ENCODE results near the gene FAM151A. TPM values are rescaled to one million over a fixed set of nuclear protein-coding genes. Genes with fewer than 3 reads are reported as not detected.

The FAM151A gene
- polyA plus RNA-seq, 3 donors from 2014 or later, result not detected

DNA sequence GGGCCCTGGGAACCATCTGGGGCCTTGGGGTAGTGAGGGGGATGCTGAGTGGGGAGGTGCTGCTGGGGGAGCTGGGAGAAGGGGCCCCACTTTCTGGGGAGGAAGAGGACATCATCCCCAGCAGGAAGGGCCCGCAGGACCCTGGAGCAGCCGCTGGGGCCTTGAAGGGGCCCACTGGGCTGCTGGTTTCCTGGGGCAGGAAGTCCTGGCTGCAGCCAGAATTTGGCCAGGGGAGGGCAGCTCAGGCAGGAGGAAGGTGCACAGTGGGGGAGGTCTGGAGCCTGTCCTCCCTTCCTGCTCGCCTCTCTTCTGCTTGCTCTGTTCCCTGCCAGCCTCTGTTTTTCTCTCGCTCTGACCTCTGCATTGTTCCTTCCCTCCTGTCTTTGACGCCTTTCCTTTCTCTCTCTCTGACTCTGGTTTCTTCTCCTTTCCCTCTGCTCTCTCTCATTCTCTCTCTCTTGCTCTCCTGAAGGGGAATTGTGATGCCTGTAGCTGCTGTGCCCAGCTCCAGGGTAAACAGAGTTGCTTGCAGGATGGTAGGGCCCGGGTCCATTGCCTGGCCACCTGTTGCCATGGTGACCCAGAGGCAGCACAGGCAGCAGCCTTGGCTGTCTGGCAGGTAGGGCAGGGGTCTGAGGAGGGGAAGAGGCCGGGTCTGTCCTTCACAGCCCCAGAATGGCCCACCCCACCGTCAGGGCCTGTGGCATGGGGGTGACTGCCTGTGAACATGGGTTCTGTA, 51.4 kb downstream of the FAM151A start:
- H3K4me3 Mint-ChIP-seq, result no peak overlapping the region
- no peaks in the 10 kb centered on the region for H3K9me3 Mint-ChIP-seq
- peaks cover 0 to 9% of the 10 kb centered on the region in 2 donors for H3K4me1 Mint-ChIP-seq
- no peak overlapping the region for H3K27ac Mint-ChIP-seq
- no peaks in the 10 kb centered on the region for H3K36me3 Mint-ChIP-seq
- H3K27me3 Mint-ChIP-seq (ENCODE audit: low read depth in 3 of 3), result peaks cover 0 to 3% (median 2%) of the 10 kb centered on the region in 3 donors
- no peak for DNase-seq

DNA sequence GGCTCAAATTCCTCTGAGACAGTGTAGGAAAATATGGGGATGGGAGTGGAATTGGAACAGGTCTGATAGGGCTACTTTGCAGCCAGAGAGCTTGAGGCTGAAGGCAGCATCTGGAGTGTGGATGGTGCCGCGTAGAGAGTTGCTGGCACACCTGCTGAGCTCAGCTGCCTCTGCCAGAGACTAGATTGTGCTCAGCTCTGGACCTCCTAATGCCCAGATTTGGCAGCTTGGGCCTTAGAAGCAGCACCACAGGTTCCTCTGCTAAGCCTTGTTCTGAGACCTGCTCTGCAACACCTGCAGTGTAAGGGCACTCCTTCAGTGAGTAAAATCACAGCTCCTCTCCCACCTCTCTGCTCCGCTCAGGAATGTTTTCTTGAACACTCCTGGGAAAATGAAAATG, 52.0 kb downstream of the FAM151A start:
- H3K4me1 Mint-ChIP-seq, result peaks cover 0 to 9% of the 10 kb centered on the region in 2 donors
- H3K27ac Mint-ChIP-seq, result no peak overlapping the region
- H3K36me3 Mint-ChIP-seq, result no peaks in the 10 kb centered on the region
- DNase-seq, result no peak
- no peaks in the 10 kb centered on the region for H3K9me3 Mint-ChIP-seq
- H3K27me3 Mint-ChIP-seq (ENCODE audit: low read depth in 3 of 3), result peaks cover 0 to 3% (median 2%) of the 10 kb centered on the region in 3 donors
- no peak overlapping the region for H3K4me3 Mint-ChIP-seq

DNA sequence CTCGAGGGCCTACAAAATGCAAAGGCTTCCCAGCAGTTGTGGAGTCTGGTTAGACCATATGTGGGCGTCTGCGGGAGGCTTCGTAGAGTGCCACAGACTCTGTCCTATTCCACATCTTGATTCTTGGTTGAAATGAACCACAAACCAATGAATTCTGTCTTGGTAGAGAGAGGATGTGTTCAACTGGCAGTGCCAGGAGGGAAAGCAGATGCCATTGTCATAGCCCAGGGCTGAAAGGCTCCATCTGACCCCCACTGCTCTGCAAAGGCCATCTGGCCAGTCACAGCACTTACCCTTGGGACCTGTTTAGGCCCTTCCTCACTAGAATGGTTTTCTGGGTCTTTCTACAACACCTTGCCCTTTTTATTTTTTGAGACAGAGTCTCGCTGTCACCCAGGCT, 53.2 kb downstream of the FAM151A start:
- Mint-ChIP-seq H3K4me3 (no peak overlapping the region), H3K27ac (no peak overlapping the region), H3K27me3 (ENCODE audit: low read depth in 3 of 3) (peaks cover 2% of the 10 kb centered on the region in 3 donors), H3K36me3 (no peaks in the 10 kb centered on the region), H3K9me3 (no peaks in the 10 kb centered on the region), H3K4me1 (peaks cover 0 to 9% of the 10 kb centered on the region in 2 donors)
- no peak for DNase-seq

DNA sequence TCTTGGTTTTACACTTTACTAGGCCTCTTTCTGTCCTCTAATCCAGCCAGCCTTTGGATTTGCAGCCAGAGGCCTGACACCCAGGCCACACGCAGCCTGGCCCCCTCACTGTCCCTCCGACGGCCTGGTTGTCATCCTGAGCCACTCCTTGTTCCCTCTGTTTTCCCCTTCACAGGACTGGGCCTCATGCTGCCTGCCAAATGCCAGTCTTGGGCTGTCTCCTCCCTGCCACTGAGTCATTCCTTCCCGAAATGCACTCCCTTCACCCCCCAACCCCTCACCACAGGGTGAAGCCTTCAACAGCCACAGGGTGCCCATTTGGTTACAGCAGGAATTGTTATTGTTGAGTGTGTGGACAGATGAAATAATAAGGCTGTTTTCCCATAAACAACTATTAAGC, 54.0 kb downstream of the FAM151A start:
- no peak overlapping the region for H3K4me3 Mint-ChIP-seq
- DNase-seq, result no peak
- H3K36me3 Mint-ChIP-seq, result no peaks in the 10 kb centered on the region
- no peaks in the 10 kb centered on the region for H3K9me3 Mint-ChIP-seq
- no peak overlapping the region for H3K27ac Mint-ChIP-seq
- H3K27me3 Mint-ChIP-seq (ENCODE audit: low read depth in 3 of 3), result peaks cover 2 to 7% (median 2%) of the 10 kb centered on the region in 3 donors
- peaks cover 0 to 9% of the 10 kb centered on the region in 2 donors for H3K4me1 Mint-ChIP-seq

DNA sequence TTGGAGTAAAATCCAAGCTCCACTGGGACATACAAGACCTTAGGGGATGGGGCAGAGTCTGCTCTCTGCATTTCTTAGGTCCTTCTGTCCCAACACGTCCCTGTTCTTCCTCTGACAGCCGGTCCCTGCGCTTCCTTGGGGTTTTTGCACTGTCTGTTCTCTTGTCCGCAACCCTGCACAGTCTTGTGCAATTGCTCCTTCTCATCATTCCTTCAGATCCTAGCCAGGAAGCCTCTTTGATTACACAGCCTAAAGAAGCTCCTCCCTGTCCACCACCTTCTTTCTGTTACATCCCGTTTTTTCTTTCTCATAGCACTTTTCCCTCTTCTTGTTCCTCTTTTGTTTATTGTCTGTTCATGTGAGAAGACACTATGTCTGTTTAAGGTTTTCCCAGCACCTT, 55.4 kb downstream of the FAM151A start:
- Mint-ChIP-seq H3K27me3 (ENCODE audit: low read depth in 3 of 3) (peaks cover 2 to 7% (median 2%) of the 10 kb centered on the region in 3 donors), H3K27ac (no peak overlapping the region), H3K4me3 (no peak overlapping the region), H3K4me1 (peaks cover 0 to 9% of the 10 kb centered on the region in 2 donors), H3K9me3 (no peaks in the 10 kb centered on the region), H3K36me3 (no peaks in the 10 kb centered on the region)
- DNase-seq, result no peak

DNA sequence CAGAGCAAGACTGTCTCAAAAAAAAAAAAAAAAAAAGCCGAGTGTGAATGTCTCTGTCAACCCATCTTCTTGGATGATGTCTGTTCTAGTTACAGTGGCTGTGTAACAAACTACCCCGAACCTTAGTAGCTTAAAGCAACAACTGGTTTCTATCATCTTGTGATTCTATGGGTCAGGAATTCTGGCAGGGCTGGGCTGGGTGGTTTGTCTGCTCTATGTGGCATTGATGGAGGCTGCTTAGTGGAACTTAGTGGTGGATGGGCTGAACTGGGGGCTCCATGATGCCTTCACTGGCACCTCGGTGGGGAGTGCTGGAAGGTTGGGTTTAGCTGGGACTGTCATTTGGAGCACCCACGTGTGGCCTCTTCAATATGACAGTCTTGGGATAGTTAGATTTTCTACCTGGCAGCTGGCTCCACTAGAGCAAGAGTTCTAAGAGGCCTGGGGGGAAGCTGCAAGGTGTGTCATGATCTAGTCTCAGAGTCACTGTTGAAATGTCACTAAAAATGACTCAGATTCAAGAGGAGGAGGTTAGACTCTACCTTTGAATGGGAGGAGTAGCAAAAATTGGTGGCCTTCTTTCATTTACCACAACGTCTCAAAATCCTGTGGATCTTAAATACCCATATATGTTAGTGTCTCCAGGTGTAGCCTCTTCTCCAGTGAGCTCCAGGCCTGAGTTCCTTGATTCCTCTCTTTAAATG, 56.7 kb downstream of the FAM151A start:
- Mint-ChIP-seq H3K27ac (no peak overlapping the region), H3K4me3 (no peak overlapping the region), H3K9me3 (no peaks in the 10 kb centered on the region), H3K27me3 (ENCODE audit: low read depth in 3 of 3) (peaks cover 0 to 7% (median 2%) of the 10 kb centered on the region in 3 donors), H3K4me1 (no peaks in the 10 kb centered on the region), H3K36me3 (no peaks in the 10 kb centered on the region)
- DNase-seq, result no peak

DNA sequence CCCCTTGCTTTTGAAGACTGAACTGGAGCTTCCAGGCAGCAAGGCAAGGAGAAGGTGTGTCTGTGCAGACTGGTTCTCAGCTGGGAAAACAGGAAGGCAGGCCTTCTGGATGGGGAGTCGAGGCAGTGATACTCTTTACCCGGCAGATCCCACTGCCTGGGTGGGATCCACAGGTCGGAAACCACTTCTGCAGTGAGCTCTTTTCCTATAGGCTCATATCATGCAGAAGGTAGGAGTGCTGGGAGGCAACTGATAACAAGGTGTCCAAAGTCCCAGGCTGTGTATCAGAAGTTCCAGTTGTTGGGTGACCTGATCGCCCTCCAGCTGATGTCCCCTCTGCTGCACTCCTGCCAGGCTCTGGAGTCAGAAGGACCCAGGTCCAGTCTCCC, 58.2 kb downstream of the FAM151A start:
- Mint-ChIP-seq H3K36me3 (no peaks in the 10 kb centered on the region), H3K27ac (peak overlapping the region in 1 of 6 donors; percentile 46), H3K27me3 (ENCODE audit: low read depth in 3 of 3) (peaks cover 0 to 7% (median 2%) of the 10 kb centered on the region in 3 donors), H3K9me3 (no peaks in the 10 kb centered on the region), H3K4me3 (no peak overlapping the region), H3K4me1 (no peaks in the 10 kb centered on the region)
- DNase-seq, result no peak

DNA sequence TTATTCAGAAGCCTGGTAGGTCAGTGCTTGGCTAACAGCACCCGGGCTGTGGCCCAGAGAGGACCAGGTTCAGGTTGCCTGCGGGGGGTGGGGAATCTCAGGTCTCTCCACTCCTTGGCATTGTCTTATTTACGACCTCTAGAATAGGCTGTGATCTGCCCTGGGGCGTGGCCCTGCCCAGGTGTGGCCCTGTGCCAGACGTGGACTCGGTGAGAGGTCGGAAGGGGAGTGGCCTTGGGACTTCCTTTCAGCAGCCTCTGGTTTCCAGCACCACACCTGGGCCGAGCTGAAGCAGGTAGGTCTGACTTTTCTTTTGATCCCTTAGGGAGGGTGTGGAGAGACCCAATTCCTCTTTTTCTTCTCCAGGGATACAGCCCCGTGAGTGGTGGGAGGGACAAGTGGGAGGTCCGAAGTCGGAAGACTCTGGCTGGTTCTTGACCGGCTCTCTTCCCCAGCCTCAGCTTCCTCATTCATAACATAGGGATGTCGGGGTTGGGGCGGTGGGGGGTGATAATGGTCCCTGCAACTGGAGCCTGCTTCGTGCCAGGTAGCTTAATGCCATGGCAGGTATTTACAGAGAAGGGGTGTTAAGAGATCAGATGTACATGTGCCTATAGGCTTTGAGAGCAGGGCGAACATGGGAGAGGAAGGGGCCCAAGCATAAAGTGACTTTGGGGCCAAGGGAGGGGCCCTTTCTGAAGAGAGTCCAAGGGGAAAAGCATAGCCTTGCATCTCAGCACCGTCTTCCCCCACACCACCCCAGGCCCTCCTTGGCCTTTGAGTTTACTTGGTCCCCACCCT, 58.8 kb downstream of the FAM151A start:
- Mint-ChIP-seq H3K9me3 (no peaks in the 10 kb centered on the region), H3K4me3 (no peak overlapping the region), H3K27ac (no peak overlapping the region), H3K4me1 (no peaks in the 10 kb centered on the region), H3K27me3 (ENCODE audit: low read depth in 3 of 3) (peaks cover 0 to 7% (median 2%) of the 10 kb centered on the region in 3 donors), H3K36me3 (no peaks in the 10 kb centered on the region)
- no peak for DNase-seq

DNA sequence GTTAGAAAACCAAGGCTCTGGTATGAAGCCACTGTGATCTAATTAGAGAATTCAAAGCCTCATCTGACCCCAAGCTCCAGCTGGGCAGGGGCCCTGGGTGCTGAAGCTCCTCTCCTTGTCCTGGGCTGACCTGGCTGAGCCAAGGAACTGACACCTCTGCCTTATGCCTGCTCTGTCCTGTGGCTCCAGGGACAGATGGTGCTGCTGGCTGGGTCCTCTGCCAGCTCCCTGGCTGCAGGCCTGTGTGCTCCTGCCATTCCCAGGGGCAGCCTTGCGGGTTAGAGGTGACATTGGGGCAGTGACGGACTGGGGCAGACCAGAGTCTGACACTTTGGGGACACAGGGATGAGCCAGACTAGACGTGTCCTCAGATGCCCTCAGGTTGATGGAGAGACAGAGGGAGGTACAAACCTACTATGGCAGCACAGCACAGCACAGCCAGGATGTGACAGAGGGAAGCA, 63.5 kb downstream of the FAM151A start:
- Mint-ChIP-seq H3K9me3 (no peaks in the 10 kb centered on the region), H3K4me3 (no peak overlapping the region), H3K4me1 (no peaks in the 10 kb centered on the region), H3K36me3 (peaks cover 0 to 3% (median 0%) of the 10 kb centered on the region in 3 donors), H3K27me3 (ENCODE audit: low read depth in 3 of 3) (peaks cover 0 to 5% (median 3%) of the 10 kb centered on the region in 3 donors), H3K27ac (no peak overlapping the region)
- no peak for DNase-seq

Other genes with a start within 250 kb of the FAM151A start
- 10 to 100 TPM; 19.8 to 30.1 (median 21.1) TPM for gene SSBP3, start 217.1 kb downstream of the FAM151A start, polyA plus RNA-seq
- gene ACOT11, start 75.3 kb downstream of the FAM151A start, polyA plus RNA-seq, result under 1 TPM in 2 of 3 donors, not detected in 1; 0.27 to 0.44 TPM
- gene MROH7, start 18.3 kb upstream of the FAM151A start, polyA plus RNA-seq, result not detected
- gene TTC4, start 92.3 kb upstream of the FAM151A start, polyA plus RNA-seq, result 10 to 100 TPM; 14.3 to 22.6 (median 20.7) TPM
- gene PARS2, start 141.0 kb upstream of the FAM151A start, polyA plus RNA-seq, result 1 to 10 TPM in 2 of 3 donors, under 1 TPM in 1; 0.89 to 4.0 (median 3.3) TPM
- gene TTC22, start 177.8 kb upstream of the FAM151A start, polyA plus RNA-seq, result 10 to 100 TPM in 1 of 3 donors, 1 to 10 TPM in 2; 5.2 to 13.7 (median 5.6) TPM

Measured in immature natural killer cell (primary cell).